DMS114 treated with DMSO at 0.1 percent for 48 hours (cell line): ENCODE results near the gene MAP3K5.
"Not testable (repeated sequence)": the region's sequence is repeated elsewhere in the genome, so short reads cannot be mapped to it uniquely, and the experiment has no call there.

ENCODE experiments used
- DNase-seq: peaks from one replicate; lab custom pipeline; 2025; ENCODE audit not compliant: unreplicated experiment; lab: John Stamatoyannopoulos, UW

The MAP3K5 gene

DNA sequence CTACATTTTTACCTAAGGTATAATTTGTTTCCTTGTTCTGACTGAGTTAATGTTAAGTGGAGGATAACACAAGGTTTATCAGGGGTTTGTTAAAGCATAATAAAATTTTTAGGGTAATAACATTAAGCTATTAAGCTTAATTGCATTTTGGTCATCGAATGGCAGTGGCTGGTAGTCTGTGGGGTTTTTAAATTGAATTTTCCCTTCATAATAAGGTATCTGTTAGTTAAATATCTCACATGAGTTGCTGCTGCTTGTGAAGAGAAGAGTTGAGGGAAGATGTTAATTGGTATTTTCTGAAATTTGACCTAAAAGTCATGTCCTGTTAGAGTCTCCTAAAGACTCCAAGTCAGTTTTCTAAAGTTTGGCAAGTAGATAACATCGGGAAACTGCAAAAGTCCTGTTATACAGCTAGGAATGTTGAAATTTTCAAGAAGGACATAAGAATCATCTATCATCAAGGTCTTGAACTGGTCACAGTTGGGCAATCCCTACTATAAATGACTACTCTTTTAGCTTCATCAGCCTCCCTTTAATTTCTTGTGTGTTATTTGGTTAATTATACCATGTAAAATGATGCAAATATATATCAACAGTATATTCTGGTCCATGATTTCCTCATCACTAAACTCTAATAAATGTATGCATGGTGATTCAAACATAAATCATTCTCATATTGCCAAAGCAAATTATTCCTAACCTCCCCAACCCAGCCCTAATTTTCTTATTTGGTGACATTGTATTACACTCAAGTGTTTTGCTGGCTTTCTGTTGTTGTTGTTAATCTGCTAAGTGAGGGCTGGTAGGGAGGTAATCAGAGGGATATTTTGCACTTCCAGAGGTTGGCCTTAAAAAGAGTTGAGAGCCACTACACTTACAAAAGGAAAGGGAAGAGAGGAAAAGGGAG, 64.0 kb downstream of the MAP3K5 start:
- no peak for DNase-seq

DNA sequence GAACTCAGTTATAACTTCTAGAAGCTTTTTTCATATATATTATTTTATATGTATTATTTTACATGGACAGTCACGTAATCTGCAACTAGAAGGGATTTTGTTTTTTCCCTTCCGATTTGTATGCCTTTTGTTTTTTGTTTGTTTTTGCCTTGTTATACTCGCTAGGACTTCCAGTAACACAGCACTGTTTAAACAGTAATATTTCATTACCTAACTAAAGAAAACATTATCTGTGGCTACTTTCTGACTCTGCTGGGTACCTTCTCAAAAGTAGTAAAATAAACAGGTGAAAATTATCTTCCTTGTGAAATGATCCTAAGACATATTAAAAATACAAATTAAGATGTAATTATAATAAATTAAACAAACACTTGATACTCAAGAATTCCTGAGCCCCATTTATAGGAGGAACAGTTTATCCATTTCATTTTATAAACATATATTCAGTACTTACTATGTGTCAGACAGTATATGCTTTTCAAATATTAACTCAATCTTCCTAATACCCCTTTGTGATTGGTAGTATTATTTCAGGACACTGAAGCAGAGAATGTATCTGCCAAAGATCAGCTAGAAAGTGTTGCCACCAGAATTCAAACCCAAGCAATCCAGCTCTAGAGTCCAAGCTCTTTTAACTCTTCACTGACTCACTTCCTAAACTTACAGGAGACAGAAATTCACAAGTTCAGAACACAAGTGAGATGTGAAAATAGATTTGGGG, 65.3 kb downstream of the MAP3K5 start:
- DNase-seq = no peak

DNA sequence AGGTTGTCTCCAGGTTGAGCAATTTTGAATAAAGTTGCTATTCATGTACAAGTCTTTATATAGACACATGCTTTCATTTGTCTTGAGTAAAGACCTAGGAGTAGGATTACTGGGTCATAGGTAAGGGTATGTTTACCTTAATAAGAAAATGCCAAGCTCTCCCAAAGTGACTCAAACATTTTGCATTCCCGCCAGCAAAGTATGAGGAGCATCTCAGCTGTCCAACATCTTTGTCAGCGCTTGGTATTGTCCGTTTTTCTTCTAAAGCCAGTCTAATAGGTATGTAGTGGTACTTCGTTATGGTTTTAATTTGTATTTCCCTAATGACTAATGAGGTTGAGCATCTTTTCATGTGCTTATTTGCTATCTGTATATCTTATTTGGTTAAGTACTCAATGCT, 67.2 kb downstream of the MAP3K5 start:
- DNase-seq = no peak

DNA sequence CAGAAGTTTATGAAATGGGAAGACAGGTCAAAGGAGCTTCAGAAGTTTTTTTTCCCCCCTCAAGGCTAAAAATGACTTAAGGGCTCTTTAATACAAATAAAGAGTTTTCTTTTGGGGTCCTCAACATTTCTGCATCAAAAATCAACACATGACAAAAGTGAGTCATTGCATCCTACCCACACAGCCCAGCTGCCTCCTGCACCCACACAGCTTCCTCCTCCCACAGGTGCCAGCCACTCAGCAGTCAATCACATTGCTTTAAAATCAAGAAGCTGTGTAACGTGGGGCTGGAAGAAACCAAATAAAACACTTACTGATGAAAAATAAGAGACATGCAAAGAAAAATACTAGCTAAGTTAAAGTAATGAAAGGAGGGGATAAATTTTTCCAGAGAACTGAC, 68.5 kb downstream of the MAP3K5 start:
- DNase-seq = no peak

DNA sequence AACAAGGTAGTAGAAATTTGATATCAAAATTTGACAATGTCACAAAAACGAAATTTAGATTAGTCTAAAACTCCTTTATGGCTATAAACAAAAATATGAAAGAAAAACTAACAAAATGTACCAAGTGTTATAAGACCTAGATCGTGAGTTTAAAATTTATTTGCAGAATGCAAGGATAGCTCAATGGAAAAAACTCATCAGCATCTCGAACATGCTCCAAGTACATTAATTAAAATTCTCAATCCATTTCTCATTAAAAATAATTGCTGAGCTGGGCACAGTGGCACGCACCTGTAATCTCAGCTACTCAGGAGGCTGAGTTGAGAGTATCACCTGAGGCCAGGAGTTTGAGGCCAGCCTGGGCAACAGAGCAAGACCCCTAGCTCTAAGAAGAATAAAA, 70.8 kb downstream of the MAP3K5 start:
- DNase-seq = no peak

DNA sequence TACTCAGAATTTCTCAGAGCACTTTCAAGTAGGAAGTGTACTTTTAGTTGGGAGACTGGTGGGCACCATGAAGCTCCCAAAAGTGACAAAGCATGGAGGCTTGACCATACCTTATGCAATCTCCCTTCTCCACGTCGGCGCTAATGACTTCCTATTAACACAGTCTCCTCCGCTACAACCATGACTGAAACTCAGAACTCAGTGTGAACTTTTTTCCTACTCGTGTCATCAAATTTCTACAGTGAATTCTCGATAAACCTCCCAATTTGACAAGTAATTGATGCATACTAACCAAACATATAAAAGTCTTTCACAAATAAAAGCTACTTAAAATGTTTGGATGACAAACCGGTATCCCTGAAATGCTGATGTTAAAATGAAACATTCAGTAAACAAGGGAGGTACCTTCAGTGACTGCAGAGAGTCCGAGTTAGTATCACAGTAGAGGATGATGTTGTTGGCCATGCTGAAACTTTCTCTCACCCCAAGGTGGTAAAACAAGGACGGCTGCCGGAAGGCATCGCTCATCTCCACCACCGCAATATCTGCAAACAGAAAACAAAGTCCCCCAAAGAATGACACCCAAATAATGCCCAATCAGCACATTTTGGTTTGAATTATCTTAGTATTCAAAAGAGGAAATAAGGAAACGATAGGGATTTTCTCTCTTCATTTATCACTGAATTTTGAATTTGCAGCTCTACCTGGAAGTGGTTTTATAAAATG, 72.1 kb downstream of the MAP3K5 start:
- no peak for DNase-seq

DNA sequence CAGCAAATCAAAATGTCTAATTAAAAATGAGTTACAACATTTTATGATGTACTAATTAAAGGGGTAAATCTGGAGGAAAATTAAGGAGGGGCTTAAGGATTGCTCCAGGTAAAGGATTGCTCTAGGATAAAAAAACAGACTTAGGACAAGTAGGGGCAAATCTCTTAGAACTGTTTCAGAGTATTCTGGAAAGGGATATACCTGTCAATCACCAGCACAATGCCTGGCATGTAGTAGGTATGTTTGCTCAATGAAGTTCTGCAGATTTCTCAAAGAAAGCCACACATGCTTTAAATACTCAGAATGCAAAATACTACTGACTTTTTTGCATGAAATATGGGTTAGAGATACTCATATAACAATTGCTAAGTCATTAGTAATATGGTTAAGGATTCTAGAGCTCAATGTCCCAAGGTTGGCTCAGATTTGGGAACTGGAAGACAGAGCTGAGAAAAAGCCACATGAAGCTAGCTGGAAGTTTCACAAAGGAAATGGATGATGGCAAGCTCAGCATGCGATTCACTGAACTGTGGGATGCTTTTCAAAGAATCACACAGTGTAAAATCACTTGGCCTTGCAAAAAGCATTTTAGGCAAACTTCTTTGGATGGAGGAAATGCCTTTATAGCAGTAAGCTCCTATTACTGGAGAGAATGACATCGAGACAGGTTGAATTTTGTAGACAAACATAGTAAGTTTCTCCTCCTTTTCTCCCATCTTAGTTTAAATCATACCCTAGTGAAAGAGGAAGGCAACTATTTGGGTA, 72.8 kb downstream of the MAP3K5 start:
- no peak for DNase-seq

DNA sequence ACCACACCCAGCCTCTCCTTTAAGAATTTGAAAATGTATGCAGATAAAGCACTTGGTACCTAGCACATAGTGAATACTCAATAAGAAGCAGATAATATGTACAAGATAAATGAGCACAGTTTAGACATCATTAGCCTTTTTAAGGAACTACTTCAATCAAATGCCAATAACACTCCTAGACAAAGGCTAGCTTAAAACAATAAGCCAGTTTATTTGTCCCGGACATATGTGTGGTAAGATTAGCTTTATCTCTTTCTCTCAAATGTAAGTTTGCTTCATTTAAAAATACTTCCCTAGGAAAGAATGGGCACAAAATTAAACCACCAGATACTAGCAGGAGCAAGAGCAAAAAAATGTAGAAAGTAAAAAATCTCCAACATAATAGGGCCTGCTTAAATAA, 73.8 kb downstream of the MAP3K5 start:
- no peak for DNase-seq

DNA sequence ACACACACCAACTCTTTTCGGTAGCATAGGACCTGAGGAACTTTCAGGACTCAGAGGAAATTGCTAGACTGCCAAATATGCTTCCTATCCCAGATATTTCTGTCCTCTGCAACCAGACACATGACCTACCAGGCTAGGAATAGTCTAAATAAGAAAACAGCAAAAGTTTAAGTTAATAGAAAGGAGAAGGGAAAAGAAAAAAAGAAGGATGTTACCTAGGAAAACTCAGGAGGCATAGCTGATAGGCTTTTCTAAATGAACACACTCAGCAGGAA, 74.6 kb downstream of the MAP3K5 start:
- no peak for DNase-seq

DNA sequence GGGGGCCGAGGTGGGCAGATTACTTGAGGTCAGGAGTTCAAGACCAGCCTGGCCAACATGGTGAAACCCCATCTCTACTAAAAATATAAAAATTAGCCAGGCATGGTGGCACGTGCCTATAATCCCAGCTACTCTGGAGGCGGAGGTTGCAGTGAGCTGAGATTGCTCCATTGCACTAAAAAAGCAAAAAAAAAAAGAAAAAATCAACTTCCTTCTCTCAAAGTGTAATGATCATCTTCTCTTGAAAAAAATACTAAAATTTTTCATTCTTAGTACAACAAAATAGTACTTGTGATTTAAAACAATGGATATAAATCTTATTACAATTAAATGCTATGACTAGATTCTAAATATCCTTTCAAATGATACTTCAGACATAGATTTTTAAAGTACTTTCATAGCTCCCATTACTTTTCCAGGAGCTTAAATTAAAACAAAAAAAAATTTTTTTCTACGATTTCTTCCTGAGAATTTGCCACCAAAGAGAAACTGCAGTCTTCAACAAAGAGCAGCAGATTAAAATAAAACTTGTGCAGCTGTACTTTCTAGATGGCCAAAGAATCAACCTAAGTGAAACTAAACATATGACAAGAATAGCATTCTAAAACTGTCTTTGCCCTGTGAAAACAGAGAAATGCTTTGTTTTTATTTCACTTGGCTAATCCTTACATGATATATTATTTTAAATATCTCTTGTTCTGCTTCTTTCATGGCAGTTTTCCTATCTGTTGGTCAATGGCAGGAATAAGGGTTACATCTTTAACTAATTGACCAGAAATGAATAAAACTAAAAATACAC, 75.2 kb downstream of the MAP3K5 start:
- no peak for DNase-seq

DNA sequence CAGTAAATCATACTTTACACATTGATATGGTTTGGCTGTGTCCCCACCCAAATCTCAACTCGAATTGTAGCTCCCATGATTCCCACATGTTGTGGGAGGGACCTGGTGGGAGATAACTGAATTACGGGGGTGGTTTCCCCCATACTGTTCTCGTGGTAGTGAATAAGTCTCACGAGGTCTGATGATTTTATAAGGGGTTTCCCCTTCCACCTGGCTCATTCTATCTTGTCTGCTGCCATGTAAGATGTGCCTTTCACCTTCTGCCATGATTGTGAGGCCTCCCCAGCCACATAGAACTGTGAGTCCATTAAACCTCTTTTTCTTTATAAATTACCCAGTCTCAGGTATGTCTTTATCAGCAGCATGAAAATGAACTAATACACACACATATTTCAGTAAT, 79.6 kb downstream of the MAP3K5 start:
- DNase-seq = not testable (repeated sequence)

DNA sequence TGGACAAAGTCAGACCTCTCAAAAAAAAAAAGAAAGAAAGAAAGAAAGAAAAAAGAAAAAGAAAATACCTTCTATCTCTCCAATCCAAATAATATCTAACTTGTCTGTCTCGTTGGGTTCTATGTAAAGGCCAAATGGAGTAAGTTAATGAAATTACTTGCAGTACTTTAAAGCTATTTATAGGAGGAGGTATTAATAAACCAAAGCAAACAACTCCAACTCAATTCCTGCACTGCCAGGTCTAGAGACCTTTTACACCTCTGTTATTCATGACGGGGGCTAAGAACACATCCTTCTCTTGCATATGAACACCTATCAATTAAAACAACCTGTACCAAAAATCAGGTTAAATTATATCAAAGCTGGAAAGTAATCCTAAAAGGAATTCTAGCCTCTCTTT, 80.6 kb downstream of the MAP3K5 start:
- DNase-seq = no peak

DNA sequence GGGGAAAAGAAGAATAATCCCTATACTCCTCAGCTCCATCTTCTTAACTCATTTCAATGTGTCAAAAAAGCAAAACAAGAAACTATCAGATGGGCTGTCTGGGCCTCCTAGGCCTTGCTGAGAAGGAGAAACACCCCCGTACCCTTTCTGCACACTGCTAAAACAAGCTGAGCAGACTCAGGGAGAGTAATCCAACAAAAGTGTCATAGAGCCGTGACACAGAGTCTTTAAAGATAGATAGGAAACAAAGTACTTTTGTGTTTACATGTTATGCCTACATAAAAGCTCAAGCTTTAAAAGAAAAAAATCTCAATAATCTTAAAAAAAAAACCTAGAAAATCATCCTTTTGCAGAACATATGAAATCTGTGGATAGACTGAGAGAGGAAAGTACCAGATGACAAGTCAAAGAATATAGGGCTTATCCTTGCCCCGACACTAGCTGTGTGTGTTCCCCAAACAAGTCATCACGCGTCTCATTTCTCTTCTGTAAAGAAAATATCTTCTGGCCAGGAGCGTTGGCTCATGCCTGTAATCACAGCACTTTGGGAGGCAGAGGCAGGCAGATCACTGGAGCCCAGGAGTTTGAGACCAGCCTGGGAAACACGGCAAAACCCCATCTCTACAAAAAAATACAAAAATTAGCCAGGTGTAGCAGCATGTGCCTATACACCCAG, 81.3 kb downstream of the MAP3K5 start:
- DNase-seq = no peak

DNA sequence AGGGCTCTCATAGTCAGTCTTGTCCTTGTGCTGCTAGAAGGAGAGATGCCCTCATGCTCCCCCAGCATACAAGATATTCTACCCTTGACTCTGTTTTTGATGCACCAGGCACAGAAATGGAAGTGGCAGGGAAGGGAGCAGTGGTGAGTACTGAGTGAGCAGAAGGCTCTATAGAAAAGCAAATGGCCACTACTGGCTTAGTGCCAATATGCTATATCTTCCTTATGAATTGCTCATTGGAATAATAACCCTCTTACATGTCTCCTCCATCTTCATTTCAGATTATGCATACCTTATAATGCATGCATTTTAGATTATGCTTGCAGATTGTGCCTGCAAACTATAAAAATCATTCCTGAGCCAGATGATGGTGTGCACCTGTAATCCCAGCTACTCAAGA, 82.8 kb downstream of the MAP3K5 start:
- DNase-seq = no peak

DNA sequence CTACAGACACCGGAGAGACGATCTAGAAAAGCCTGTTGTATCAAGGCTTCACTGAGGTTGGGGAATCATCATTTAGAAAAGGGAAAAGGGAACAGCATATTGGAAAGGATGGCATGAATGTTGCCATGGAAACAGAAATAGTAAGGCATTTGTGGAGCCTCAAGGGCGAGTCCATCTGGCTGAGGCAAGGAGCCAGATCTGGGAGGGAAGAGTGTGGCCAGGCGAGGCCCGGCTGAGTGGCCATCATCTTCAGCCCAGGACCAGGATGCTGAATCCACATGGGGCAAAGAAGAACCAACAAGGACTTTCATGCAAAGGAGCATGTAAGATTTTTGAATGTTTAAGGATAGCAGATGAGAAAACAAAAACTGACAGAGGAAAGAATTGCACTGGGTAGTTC, 85.8 kb downstream of the MAP3K5 start:
- no peak for DNase-seq

DNA sequence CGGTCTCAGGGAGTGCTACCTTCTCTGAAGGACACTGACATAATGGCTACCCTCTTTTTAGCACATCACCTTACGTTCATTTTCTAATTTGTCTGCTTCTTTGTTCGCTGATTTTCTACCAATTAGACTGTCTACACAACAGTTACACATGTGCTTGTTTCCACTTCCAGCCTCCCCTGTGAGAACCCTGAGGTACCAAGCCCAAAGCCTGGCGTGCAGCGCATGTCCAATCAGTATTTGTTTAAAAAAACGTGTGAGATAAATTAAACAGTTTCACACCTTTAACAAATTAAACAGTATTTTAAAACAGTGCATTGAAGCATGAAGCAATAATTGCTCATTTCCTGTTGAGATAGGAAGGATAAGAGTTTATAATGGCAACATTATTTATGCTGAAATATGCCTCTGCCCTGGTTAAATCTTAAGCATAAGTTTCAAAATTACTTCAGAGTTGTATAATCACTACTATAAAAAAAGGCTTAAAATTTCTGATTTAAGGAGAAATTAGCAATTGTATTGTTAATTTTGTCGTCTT, 88.9 kb downstream of the MAP3K5 start:
- no peak for DNase-seq

DNA sequence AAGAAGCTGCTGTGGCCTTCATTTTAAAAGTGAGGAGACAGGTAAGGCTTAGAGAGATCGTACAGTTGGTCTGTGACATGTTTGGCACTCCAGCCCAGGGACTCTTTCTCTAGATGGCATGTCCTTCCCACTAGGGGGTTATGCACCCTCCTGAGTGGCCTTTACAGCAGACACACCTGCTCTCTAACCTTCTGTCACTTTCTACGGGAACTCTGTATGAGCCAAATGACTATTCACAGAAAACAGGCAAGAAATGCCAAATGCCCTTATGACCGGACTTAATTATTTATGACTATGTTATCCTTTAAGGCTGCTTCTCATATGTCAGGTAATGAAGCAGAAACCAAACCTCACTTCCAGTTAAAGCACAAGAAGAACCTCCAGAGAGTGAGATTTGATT, 91.2 kb downstream of the MAP3K5 start:
- DNase-seq = no peak

DNA sequence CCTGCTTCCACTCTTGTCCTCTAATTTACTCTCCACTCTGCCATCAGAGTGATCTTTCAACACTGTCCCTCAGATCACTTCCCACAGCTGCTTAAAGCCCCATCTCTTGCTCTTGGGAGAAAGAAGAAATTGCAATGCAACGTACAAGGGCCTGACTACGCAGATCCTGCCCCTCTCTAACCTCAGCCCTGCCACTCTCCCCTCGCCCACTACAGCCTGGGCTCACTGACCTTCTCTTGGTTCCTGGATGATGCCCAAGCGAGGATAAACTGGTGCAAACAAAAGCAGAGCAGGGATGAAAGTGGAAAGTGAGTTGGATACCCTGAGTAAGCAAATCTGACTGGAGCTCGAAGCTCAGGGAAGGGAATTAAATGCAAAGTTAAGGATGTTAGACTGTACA, 92.9 kb downstream of the MAP3K5 start:
- no peak for DNase-seq

DNA sequence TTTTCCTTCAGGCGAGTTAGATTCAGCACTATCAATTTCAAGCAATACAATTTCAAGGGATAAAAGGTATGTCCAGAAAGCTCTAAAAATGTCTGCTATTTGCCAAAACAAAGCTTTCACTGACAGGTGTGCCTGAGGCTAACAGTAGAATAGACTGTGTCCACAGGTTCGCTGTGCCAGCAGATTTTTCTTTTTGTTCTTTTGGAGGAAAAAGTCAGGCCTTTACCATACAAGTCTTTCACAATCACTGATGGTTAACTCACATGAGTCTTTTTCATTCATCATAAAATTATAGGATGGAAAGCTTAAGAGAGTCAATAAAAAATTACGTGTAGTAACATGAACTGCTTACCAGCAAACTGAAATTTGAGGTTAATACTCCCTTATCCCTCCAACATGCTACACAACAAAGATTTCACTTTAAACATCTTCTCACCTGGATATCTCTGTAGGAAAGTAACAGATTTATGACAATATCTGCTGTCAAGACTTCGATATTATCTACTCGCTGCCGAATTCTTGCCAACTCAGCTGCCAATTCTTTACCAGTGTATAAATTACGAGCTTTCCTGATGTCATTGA, 95.4 kb downstream of the MAP3K5 start:
- no peak for DNase-seq
